GM12878 (cell line): Measurements from ENCODE around the gene GCC1. TPM values are rescaled to one million over a fixed set of nuclear protein-coding genes. Genes with fewer than 3 reads are reported as not detected.
A peak's percentile ranks its signal among the peaks of the same experiment; 100 is the strongest.

Experiments used
- ATAC-seq: fragments of 200-7000 bp; cut with Tn5 transposase; 3 replicates; pipeline ENCODE4 v1.9.1; 2020; ENCODE audit warnings: mild to moderate bottlenecking, moderate library complexity
- BruUV-seq: library from RNA; stranded (reverse); fragments of 400-500 nt; replicated peaks from 2 replicates; lab custom pipeline; 2021; lab: Mats Ljungman, UMichigan
- CTCF ChIA-PET: fragments of 300-600 bp; sonication (Branson Sonifier 250); formaldehyde crosslinking; extraction: SDS; loops from one replicate; lab custom pipeline; 2021; ENCODE audit warnings: inconsistent platforms; lab: Yijun Ruan, JAX
- POLR2A ChIA-PET: fragments of 350-600 bp; formaldehyde crosslinking; extraction: SDS; loops from one replicate; lab custom pipeline; 2021; ENCODE audit warnings: inconsistent platforms; lab: Charles Lee
- RAD21 ChIA-PET: fragments of 300-600 bp; sonication (Branson Sonifier 250); formaldehyde crosslinking; loops from one replicate; lab custom pipeline; 2023; ENCODE audit warnings: antibody characterized with exemption; ENCODE audit not compliant: unreplicated experiment; lab: Charles Lee
- SMC1A ChIA-PET: fragments of 300-600 bp; sonication (Branson Sonifier 250); formaldehyde crosslinking; loops from one replicate; lab custom pipeline; 2023; ENCODE audit not compliant: unreplicated experiment, uncharacterized antibody; lab: Charles Lee
- DNase-seq: peaks from one replicate; pipeline ENCODE4 v3.0.0-alpha.2; 2011; ENCODE audit warnings: low read depth, low spot score
- FAIRE-seq: peaks from 3 replicates; lab custom pipeline; 2011; peaks lifted over from hg19 to GRCh38; lab: Jason Lieb, UNC
- H2AFZ ChIP-seq: 2 replicates; pipeline ENCODE4 v1.6.0; 2011; ENCODE audit warnings: low read depth, low read length, control low read depth; ENCODE audit not compliant: control insufficient read depth
- H3K27ac ChIP-seq: 2 replicates; pipeline ENCODE4 v1.5.1; 2011; ENCODE audit warnings: control low read depth; ENCODE audit not compliant: control insufficient read depth, insufficient read depth
- H3K27me3 ChIP-seq, 2 experiments: replicated peaks in 1 of 2; 2 replicates each; pipeline versions ENCODE4 v1.6.0 to v1.6.1; 2011; ENCODE audit warnings: low read length in 1 of 2; ENCODE audit not compliant: control insufficient read depth in 2 of 2, insufficient read depth in 2 of 2
- H3K36me3 ChIP-seq, 2 experiments: 2 replicates each; pipeline ENCODE4 v1.5.1; 2011; ENCODE audit warnings: low read length in 1 of 2; ENCODE audit not compliant: control insufficient read depth in 2 of 2, insufficient read depth in 2 of 2
- H3K4me1 ChIP-seq: 2 replicates; pipeline ENCODE4 v1.6.1; 2011; ENCODE audit warnings: mild to moderate bottlenecking, low read length, moderate library complexity, mixed read lengths; ENCODE audit not compliant: control insufficient read depth, insufficient read depth
- H3K4me2 ChIP-seq: 2 replicates; pipeline ENCODE4 v1.6.0; 2011; ENCODE audit warnings: control low read depth; ENCODE audit not compliant: control insufficient read depth, insufficient read depth
- H3K4me3 ChIP-seq: fragments of 200-600 bp; sonication (generic); 2 replicates; pipeline ENCODE4 v1.5.1; 2016
- H3K79me2 ChIP-seq: 2 replicates; pipeline ENCODE4 v1.6.0; 2011; ENCODE audit warnings: low read length; ENCODE audit not compliant: control insufficient read depth, insufficient read depth
- H3K9ac ChIP-seq: 2 replicates; pipeline ENCODE4 v1.8.0; 2011; ENCODE audit warnings: low read length, control low read depth, mixed read lengths; ENCODE audit not compliant: control insufficient read depth, insufficient read depth
- H3K9me3 ChIP-seq: replicated peaks from 3 replicates; pipeline ENCODE4 v1.5.1; 2011; ENCODE audit warnings: mild to moderate bottlenecking, low read length; ENCODE audit not compliant: control insufficient read depth, insufficient read depth
- H4K20me1 ChIP-seq: 2 replicates; pipeline ENCODE4 v1.6.0; 2011; ENCODE audit not compliant: control insufficient read depth, insufficient read depth
- CTCF ChIP-seq, 3 experiments: IDR thresholded peaks in 2 of 3; conservative IDR thresholded peaks in 1 of 3; 2 replicates each; pipeline ENCODE4 v1.5.1; 2011; ENCODE audit warnings: low read depth in 3 of 3, low read length in 3 of 3, mild to moderate bottlenecking in 3 of 3, control low read depth in 2 of 3, moderate library complexity in 2 of 3, inconsistent platforms in 1 of 3, mixed read lengths in 1 of 3; ENCODE audit not compliant: control insufficient read depth in 2 of 3, insufficient read depth in 1 of 3; ENCODE audit errors: extremely low read depth in 1 of 3
- IKZF1 ChIP-seq: fragments of 450-650 bp; conservative IDR thresholded peaks from 2 replicates; pipeline ENCODE4 v1.6.1; 2017; ENCODE audit warnings: antibody characterized with exemption, mild to moderate bottlenecking
- KDM1A ChIP-seq: fragments of 200-600 bp; sonication (generic); IDR thresholded peaks from 2 replicates; pipeline ENCODE4 v1.6.1; 2016; ENCODE audit warnings: borderline replicate concordance
- KLF5 ChIP-seq: fragments of 450-650 bp; IDR thresholded peaks from 2 replicates; pipeline ENCODE4 v1.6.1; 2014; ENCODE audit warnings: mild to moderate bottlenecking; ENCODE audit not compliant: partially characterized antibody
- PKNOX1 ChIP-seq: fragments of 450-650 bp; IDR thresholded peaks from 2 replicates; pipeline ENCODE4 v1.6.1; 2016; ENCODE audit warnings: mild to moderate bottlenecking
- PML ChIP-seq: IDR thresholded peaks from 2 replicates; pipeline ENCODE4 v1.6.1; 2012; ENCODE audit warnings: low read length, inconsistent platforms
- POU2F2 ChIP-seq: IDR thresholded peaks from 3 replicates; pipeline ENCODE4 v1.6.1; 2011; ENCODE audit warnings: low read depth, mild to moderate bottlenecking, low read length, borderline replicate concordance
- RAD21 ChIP-seq: IDR thresholded peaks from 2 replicates; pipeline ENCODE4 v1.6.1; 2011; ENCODE audit warnings: mild to moderate bottlenecking, low read depth, low read length, moderate library complexity; ENCODE audit not compliant: insufficient read depth
- RFX5 ChIP-seq: IDR thresholded peaks from 2 replicates; pipeline ENCODE4 v1.6.1; 2011; ENCODE audit warnings: low read depth, low read length, improper control_type of control experiment
- SMC3 ChIP-seq: IDR thresholded peaks from 2 replicates; pipeline ENCODE4 v1.6.1; 2011; ENCODE audit warnings: low read length, improper control_type of control experiment, borderline replicate concordance
- TAF1 ChIP-seq: IDR thresholded peaks from 2 replicates; pipeline ENCODE4 v1.6.1; 2011; ENCODE audit warnings: mild to moderate bottlenecking, low read depth, low read length, borderline replicate concordance
- ZNF207 ChIP-seq: fragments of 450-650 bp; IDR thresholded peaks from 2 replicates; pipeline ENCODE4 v1.6.1; 2014; ENCODE audit warnings: antibody characterized with exemption, mild to moderate bottlenecking, borderline replicate concordance
- ZZZ3 ChIP-seq: IDR thresholded peaks from 2 replicates; pipeline ENCODE4 v1.6.1; 2011; ENCODE audit warnings: low read depth; ENCODE audit not compliant: control insufficient read depth, insufficient read length
- WGBS: methylation state at CpG from one replicate; pipeline ENCODE4 v1.1.6; 2016; ENCODE audit warnings: low lambda C conversion rate; ENCODE audit not compliant: insufficient replicate concordance, insufficient coverage; ENCODE audit errors: missing lambda C conversion rate; 5-methylcytosine and 5-hydroxymethylcytosine counted together
- in situ Hi-C: fragments of 300-500 bp; cut with MboI; formaldehyde crosslinking; loops from 9 replicates; pipeline ENCODE4 v1.14.3; 2018; ENCODE audit warnings: mixed read lengths
- intact Hi-C: fragments of 100-400 bp; cut with micrococcal nuclease; formaldehyde crosslinking; loops from one replicate; pipeline ENCODE4 v1.14.2; 2022; ENCODE audit not compliant: unreplicated experiment
- polyA plus RNA-seq, 11 experiments: library from polyadenylated mRNA; depleted of rRNA in 4 of 11; unstranded in 6 of 11; stranded (reverse) in 5 of 11; fragments of >200 nt; fragmentation: Nextera tagmentation in 4 of 11; fragmentation: Illumina TruSeq in 1 of 11; extraction: Ambion mirVana in 4 of 11; extraction: Trizol in 1 of 11; gene quantifications; 1 replicate in 1 of 11; 2 replicates in 10 of 11; pipeline versions ENCODE4 v1.2.1 to v1.2.3, GENCODE V29; 2011 to 2016; ENCODE audit warnings: inconsistent platforms in 2 of 11, missing spikeins in 2 of 11, low read depth in 1 of 11
- total RNA-seq, 4 experiments: library from RNA; depleted of rRNA in 3 of 4; stranded (reverse); fragments of >200 nt in 3 of 4; fragmentation: Illumina TruSeq in 1 of 4; extraction: Trizol in 1 of 4; gene quantifications; 2 replicates each; pipeline versions ENCODE4 v1.2.1 to v1.2.3, GENCODE V29; 2013 to 2021

GCC1 gene
- total and polyA plus RNA-seq, 10 of the 15 experiments (the other 5 are each of a cell fraction or from before 2014, with no cell fraction given), result 1.8 to 17.2 (median 9.0) TPM

- no peaks in the 10 kb centered on the region for H3K27me3 ChIP-seq
- FAIRE-seq (no peak), ATAC-seq (peak; percentile 96), DNase-seq (no peak)
- POLR2A ChIA-PET, result interaction anchor here (0.5 kb wide), 1 partner anchor 225 kb away, joined by 4 read pairs; no protein-coding TSS in a partner anchor
- intact Hi-C loops (no loop called here), in situ Hi-C loops (no loop called here)
- H3K4me3 ChIP-seq, result no peak overlapping the region
- H4K20me1 ChIP-seq, result no peaks in the 10 kb centered on the region
- H3K9ac ChIP-seq, result no peak overlapping the region
- H3K27ac ChIP-seq, result no peak overlapping the region
- H2AFZ ChIP-seq, result no peak overlapping the region
- TF ChIP-seq TAF1 (no peak), RAD21 (peak; percentile 39; the same call in 1 of the 2 replicates), IKZF1 (no peak), KDM1A (no peak), CTCF (IDR thresholded peaks at IDR 0.05 in 2 of 3, conservative IDR thresholded peaks at IDR 0.05 in 1 of 3; ENCODE audit: control insufficient read depth in 2 of 3, extremely low read depth in 1 of 3, insufficient read depth in 1 of 3, low read depth in 3 of 3, low read length in 3 of 3) (peak; percentile 57 to 67 (median 62)), PML (no peak), POU2F2 (no peak), ZNF207 (no peak), RFX5 (no peak), ZZZ3 (no peak), SMC3 (peak; percentile 35; the same call in 1 of the 2 replicates), PKNOX1 (no peak), KLF5 (no peak)
- SMC1A ChIA-PET, result interaction anchor here (0.6 to 3.4 kb wide), 6 partner anchors 10 to 580 kb away, joined by 3 to 13 read pairs (median 4); partner anchors contain the start of genes ARF5 and PAX4
- RAD21 ChIA-PET, result interaction anchor here (0.7 to 1.4 kb wide), 7 partner anchors 21 to 580 kb away, joined by 3 to 6 read pairs (median 3); no protein-coding TSS in a partner anchor
- CTCF ChIA-PET, result interaction anchor here (0.8 to 2.4 kb wide), 18 partner anchors 8 to 580 kb away, joined by 3 to 17 read pairs (median 4); partner anchors contain the start of genes ARF5 and GCC1
- no peaks in the 10 kb centered on the region; the same call in 2 of the 3 replicates for H3K9me3 ChIP-seq
- H3K4me2 ChIP-seq, result no peak overlapping the region
- BruUV-seq, result no TSS peak
- H3K4me1 ChIP-seq, result no peaks in the 10 kb centered on the region
- WGBS, result 25% methylated on average over 5 of the region's 5 CpGs
- no peaks in the 10 kb centered on the region for H3K36me3 ChIP-seq
- H3K79me2 ChIP-seq, result no peaks in the 10 kb centered on the region
These were observed 44.0 kb upstream of the GCC1 start for GRCh38 chr7:127629268-127629854.
